Uterus (tissue), 4 donors: ENCODE results near the gene SSBP4. TPM values are rescaled to one million over a fixed set of nuclear protein-coding genes. Genes with fewer than 3 reads are reported as not detected.

Experiments
- DNase-seq, 2 donors: peaks; one replicate each; pipeline ENCODE4 v3.0.0-alpha.2; 2019 to 2020
- H3K27ac ChIP-seq, 2 donors: fragments of 200-600 bp; sonication (generic); 1 replicate in 1 of 2; 2 replicates in 1 of 2; pipeline ENCODE4 v1.5.1; 2016 to 2018
- H3K27me3 ChIP-seq, 2 donors: fragments of 200-600 bp; sonication (generic); one replicate each; pipeline ENCODE4 v1.5.1; 2018 to 2019; ENCODE audit warnings: control low read depth in 1 of 2
- H3K36me3 ChIP-seq, 2 donors: fragments of 200-600 bp; sonication (generic); one replicate each; pipeline ENCODE4 v1.5.1; 2019; ENCODE audit warnings: control low read depth in 1 of 2
- H3K4me1 ChIP-seq, 2 donors: fragments of 200-600 bp; sonication (generic); one replicate each; pipeline ENCODE4 v1.5.1; 2018 to 2019; ENCODE audit warnings: control low read depth in 1 of 2
- H3K4me3 ChIP-seq, 2 donors: fragments of 200-600 bp; sonication (generic); 1 replicate in 1 of 2; 2 replicates in 1 of 2; pipeline ENCODE4 v1.5.1; 2018 to 2019; ENCODE audit warnings: mild to moderate bottlenecking in 1 of 2
- H3K9me3 ChIP-seq, 2 donors: fragments of 200-600 bp; sonication (generic); one replicate each; pipeline ENCODE4 v1.5.1; 2019; ENCODE audit warnings: control low read depth in 1 of 2
- POLR2A ChIP-seq, 2 donors: fragments of 450-650 bp; IDR thresholded peaks; one replicate each; pipeline ENCODE4 v1.6.1; 2016; ENCODE audit warnings: antibody characterized with exemption in 2 of 2, mild to moderate bottlenecking in 1 of 2, moderate library complexity in 1 of 2
- intact Hi-C: fragments of 100-400 bp; cut with DNase I; formaldehyde crosslinking; loops from one replicate; pipeline ENCODE4 v1.15.1; 2023; ENCODE audit warnings: low total_unique reads
- total RNA-seq, 4 donors: library from RNA; depleted of rRNA in 3 of 4; stranded (reverse); fragments of >200 nt in 3 of 4; gene quantifications; one replicate each; pipeline versions ENCODE4 v1.1.0 to v1.2.4, GENCODE V29; 2014 to 2023
- TF ChIP-seq, protein P1 (sequence below), 4 experiments: fragments of 200-600 bp in 2 of 4; fragments of 450-650 bp in 2 of 4; sonication (generic) in 2 of 4; IDR thresholded peaks; one replicate each; pipeline ENCODE4 v1.5.1; 2016 to 2019; ENCODE audit warnings: antibody characterized with exemption in 4 of 4, mild to moderate bottlenecking in 2 of 4, moderate library complexity in 1 of 4
- donor health status: DM: yes; HTN: yes; CAD: no.

Gene SSBP4
- total RNA-seq, 4 donors from 2014 or later = 23.6 to 105 (median 54.8) TPM

GRCh38 chr19:18393836-18394235 is 25.4 kb upstream of the SSBP4 start:
- Histone ChIP-seq H3K9me3 (no peaks in the 10 kb centered on the region), H3K27me3 (peaks cover 6% of the 10 kb centered on the region in 2 donors), H3K36me3 (no peaks in the 10 kb centered on the region), H3K27ac (no peak overlapping the region), H3K4me3 (no peak overlapping the region), H3K4me1 (no peaks in the 10 kb centered on the region)
- intact Hi-C loops = no loop called here
- no peak for TF ChIP-seq POLR2A (IDR thresholded peaks at IDR 0.05)
- TF ChIP-seq, protein P1, sequence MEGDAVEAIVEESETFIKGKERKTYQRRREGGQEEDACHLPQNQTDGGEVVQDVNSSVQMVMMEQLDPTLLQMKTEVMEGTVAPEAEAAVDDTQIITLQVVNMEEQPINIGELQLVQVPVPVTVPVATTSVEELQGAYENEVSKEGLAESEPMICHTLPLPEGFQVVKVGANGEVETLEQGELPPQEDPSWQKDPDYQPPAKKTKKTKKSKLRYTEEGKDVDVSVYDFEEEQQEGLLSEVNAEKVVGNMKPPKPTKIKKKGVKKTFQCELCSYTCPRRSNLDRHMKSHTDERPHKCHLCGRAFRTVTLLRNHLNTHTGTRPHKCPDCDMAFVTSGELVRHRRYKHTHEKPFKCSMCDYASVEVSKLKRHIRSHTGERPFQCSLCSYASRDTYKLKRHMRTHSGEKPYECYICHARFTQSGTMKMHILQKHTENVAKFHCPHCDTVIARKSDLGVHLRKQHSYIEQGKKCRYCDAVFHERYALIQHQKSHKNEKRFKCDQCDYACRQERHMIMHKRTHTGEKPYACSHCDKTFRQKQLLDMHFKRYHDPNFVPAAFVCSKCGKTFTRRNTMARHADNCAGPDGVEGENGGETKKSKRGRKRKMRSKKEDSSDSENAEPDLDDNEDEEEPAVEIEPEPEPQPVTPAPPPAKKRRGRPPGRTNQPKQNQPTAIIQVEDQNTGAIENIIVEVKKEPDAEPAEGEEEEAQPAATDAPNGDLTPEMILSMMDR (IDR thresholded peaks at IDR 0.05) = no peak
- no peak for DNase-seq

DNA sequence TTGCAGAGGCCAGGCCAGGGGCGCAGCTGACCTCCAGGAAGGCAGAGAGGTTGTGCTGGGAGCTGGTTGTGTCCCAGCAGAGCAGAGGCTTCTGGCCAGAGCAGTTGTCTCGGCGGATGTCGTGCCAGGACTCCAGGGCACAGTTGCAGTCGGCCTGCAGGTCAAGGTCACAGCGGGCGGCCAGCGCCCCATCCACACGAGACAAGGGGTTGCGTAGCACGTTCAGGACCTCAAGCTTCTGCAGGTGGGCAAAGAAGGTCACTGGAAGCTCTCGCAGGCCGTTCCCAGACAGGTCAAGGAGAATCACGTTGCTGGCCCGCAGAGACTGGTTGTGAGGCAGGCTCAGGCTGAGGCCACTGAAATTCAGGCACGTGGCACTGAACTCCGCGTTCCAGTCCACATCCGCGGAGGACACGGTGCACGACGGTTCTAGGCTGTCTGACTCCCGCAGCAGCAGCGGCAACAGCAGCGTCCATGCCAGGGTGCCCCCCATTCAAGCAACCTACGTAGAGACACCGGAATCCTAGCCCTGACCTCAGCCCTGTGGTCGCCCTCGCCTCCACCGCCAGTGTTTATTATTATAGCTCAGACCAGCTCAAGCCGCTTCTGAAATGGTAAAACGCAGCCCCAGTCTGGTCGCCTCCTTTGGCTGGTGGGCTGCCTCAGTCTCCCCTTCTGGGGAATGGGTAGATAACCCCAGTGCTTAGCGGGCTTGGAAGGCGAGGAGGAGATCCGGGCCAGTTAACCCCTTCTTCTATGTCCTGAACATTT is 22.5 kb upstream of the SSBP4 start:
- Histone ChIP-seq H3K27ac (no peak overlapping the region), H3K27me3 (peaks cover 6% of the 10 kb centered on the region in 2 donors), H3K9me3 (no peaks in the 10 kb centered on the region), H3K4me3 (no peak overlapping the region), H3K36me3 (no peaks in the 10 kb centered on the region), H3K4me1 (no peaks in the 10 kb centered on the region)
- no peak for TF ChIP-seq POLR2A (IDR thresholded peaks at IDR 0.05)
- TF ChIP-seq, protein P1 (IDR thresholded peaks at IDR 0.05) = no peak
- DNase-seq = no peak
- intact Hi-C loops = no loop called here

- intact Hi-C loops = no loop called here
- TF ChIP-seq, protein P1 (IDR thresholded peaks at IDR 0.05) = no peak
- TF ChIP-seq POLR2A (IDR thresholded peaks at IDR 0.05) = no peak
- Histone ChIP-seq H3K4me1 (no peaks in the 10 kb centered on the region), H3K36me3 (no peaks in the 10 kb centered on the region), H3K27ac (no peak within 1 kb of the TSS), H3K9me3 (no peaks in the 10 kb centered on the region), H3K27me3 (peaks cover 6% of the 10 kb centered on the region in 2 donors), H3K4me3 (no peak within 1 kb of the TSS)
- DNase-seq = no peak
Observed at GRCh38 chr19:18397242-18398202, 21.7 kb upstream of the SSBP4 start, which contains the start of gene LRRC25. Gene LRRC25, minus strand, starts transcription at chr19:18397622. Its CDS starts 659 bp downstream, at chr19:18396963.

DNA sequence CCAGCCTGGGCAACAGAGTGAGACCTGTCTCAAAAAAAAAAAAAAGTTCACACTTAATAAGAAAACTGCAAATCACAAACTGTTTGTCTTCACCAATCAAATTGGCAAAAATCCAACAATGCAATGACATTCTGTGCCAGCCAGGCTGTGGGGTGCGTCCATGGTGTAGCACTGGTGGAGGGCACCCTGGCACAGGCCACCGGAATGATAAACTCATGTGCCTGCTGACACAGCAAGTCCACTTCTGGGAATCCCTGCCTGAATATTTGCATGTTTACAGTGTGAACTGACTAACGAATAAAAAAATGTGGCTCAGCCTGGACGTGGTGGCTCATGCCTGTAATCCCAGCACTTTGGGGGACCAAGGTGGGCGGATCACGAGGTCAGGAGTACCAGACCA is 20.2 kb upstream of the SSBP4 start:
- no peaks in the 10 kb centered on the region for H3K36me3 ChIP-seq
- H3K27me3 ChIP-seq = peaks cover 6% of the 10 kb centered on the region in 2 donors
- intact Hi-C loops = no loop called here
- TF ChIP-seq, protein P1 (IDR thresholded peaks at IDR 0.05) = no peak
- TF ChIP-seq POLR2A (IDR thresholded peaks at IDR 0.05) = no peak
- DNase-seq = no peak
- H3K4me1 ChIP-seq = no peaks in the 10 kb centered on the region
- H3K9me3 ChIP-seq = no peaks in the 10 kb centered on the region
- no peak overlapping the region for H3K4me3 ChIP-seq
- no peak overlapping the region for H3K27ac ChIP-seq
